Metanephros (tissue), 1 donor: ENCODE data around the gene P2RX1. TPM values are rescaled to one million over a fixed set of nuclear protein-coding genes. Genes with fewer than 3 reads are reported as not detected.

ENCODE experiments used
- total RNA-seq: library from RNA; depleted of rRNA; stranded (reverse); fragments of >200 nt; gene quantifications from one replicate; pipeline ENCODE4 v1.2.3, GENCODE V29; 2014

The P2RX1 gene
- 4.3 TPM for total RNA-seq

GRCh38 chr17:3915995-3916696, at the start of gene P2RX1:
Gene P2RX1 (minus strand): TSS chr17:3916465. CDS start chr17:3916225, 240 bp downstream.

GRCh38 chr17:3964203-3965117, 48.2 kb upstream of the P2RX1 start, which contains the start of gene ATP2A3:
Gene ATP2A3 (minus strand): TSS chr17:3964437. CDS start chr17:3964291, 146 bp downstream.

GRCh38 chr17:3893003-3893719, 23.1 kb downstream of the P2RX1 start, which contains the start of gene CAMKK1:
Gene CAMKK1 (minus strand): TSS chr17:3893053. CDS start chr17:3885687, 7,366 bp downstream.

Other genes with a start within 250 kb of the P2RX1 start
- 77.0 TPM for gene TAX1BP3, start 247.9 kb downstream of the P2RX1 start, total RNA-seq
- gene EMC6, start 247.7 kb downstream of the P2RX1 start, total RNA-seq: 18.6 TPM
- 5.4 TPM for gene P2RX5, start 220.3 kb downstream of the P2RX1 start, total RNA-seq
- gene HASPIN, start 192.6 kb downstream of the P2RX1 start, total RNA-seq: 4.2 TPM
- 14.5 TPM for gene ITGAE, start 115.3 kb downstream of the P2RX1 start, total RNA-seq
- gene NCBP3, start 70.2 kb downstream of the P2RX1 start, total RNA-seq: 32.3 TPM
- gene CAMKK1, start 23.4 kb downstream of the P2RX1 start, total RNA-seq: 3.5 TPM
- 12.6 TPM for gene ATP2A3, start 48.0 kb upstream of the P2RX1 start, total RNA-seq
- gene ZZEF1, start 226.6 kb upstream of the P2RX1 start, total RNA-seq: 49.7 TPM
- gene CYB5D2, start 226.7 kb upstream of the P2RX1 start, total RNA-seq: 33.4 TPM